AG04450 (cell line): ENCODE measurements around the gene DNM3. TPM values are rescaled to one million over a fixed set of nuclear protein-coding genes. Genes with fewer than 3 reads are reported as not detected.

Experiments
- CTCF ChIA-PET: fragments of 300-600, 350-600 bp; formaldehyde crosslinking; extraction: SDS; loops from one replicate; lab custom pipeline; 2022; ENCODE audit warnings: antibody characterized with exemption, inconsistent platforms; lab: Charles Lee
- POLR2A ChIA-PET: fragments of 350-600 bp; formaldehyde crosslinking; extraction: SDS; loops from one replicate; lab custom pipeline; 2021; ENCODE audit warnings: antibody characterized with exemption, inconsistent platforms; lab: Yijun Ruan, JAX
- DNase-seq: peaks from one replicate; pipeline ENCODE4 v3.0.0-alpha.2; 2011; ENCODE audit warnings: low read depth, low spot score
- H3K27ac ChIP-seq: one replicate; pipeline ENCODE4 v1.5.1; 2012; ENCODE audit warnings: low read depth, low read length, control low read depth
- H3K27me3 ChIP-seq: one replicate; pipeline ENCODE4 v1.6.0; 2012; ENCODE audit warnings: low read length; ENCODE audit not compliant: control insufficient read depth, insufficient read depth
- H3K4me3 ChIP-seq: 2 replicates; pipeline ENCODE4 v1.5.1; 2011; ENCODE audit warnings: mild to moderate bottlenecking, low read depth, low read length, control low read depth
- H3K9me3 ChIP-seq: 2 replicates; pipeline ENCODE4 v1.5.1; 2012; ENCODE audit warnings: low read length; ENCODE audit not compliant: control insufficient read depth, insufficient read depth
- polyA plus RNA-seq: library from polyadenylated mRNA; depleted of rRNA; stranded (reverse); fragments of >200 nt; gene quantifications from 2 replicates; pipeline ENCODE4 v1.2.3, GENCODE V29; 2011
- TF ChIP-seq, protein P1 (sequence below): IDR thresholded peaks from 2 replicates; pipeline ENCODE4 v1.5.1; 2011; ENCODE audit warnings: low read depth, low read length, control low read depth, inconsistent platforms

The DNM3 gene
- polyA plus RNA-seq, 1 experiment: 0.37 TPM

DNA sequence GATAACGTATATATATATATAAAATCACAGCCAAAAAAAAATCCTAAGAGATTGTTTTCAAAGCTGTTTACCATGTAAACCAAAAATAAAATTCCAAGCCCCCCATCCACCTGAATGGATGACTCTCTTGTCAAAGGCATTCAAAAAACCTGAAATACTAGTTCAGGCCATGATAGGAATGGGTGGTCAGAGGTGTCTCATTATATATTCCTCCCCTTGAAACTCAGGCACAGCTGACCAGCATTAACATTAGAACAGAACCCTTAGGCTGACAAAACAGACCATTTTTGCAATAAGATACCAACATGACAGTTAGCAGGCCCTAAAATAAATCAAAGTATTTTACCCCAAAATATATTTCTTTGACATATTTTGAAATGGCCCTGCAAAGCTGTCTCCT, 122.5 kb downstream of the DNM3 start:
- no peaks in the 10 kb centered on the region for H3K27me3 ChIP-seq
- POLR2A ChIA-PET: no interaction called here
- CTCF ChIA-PET: no interaction called here

DNA sequence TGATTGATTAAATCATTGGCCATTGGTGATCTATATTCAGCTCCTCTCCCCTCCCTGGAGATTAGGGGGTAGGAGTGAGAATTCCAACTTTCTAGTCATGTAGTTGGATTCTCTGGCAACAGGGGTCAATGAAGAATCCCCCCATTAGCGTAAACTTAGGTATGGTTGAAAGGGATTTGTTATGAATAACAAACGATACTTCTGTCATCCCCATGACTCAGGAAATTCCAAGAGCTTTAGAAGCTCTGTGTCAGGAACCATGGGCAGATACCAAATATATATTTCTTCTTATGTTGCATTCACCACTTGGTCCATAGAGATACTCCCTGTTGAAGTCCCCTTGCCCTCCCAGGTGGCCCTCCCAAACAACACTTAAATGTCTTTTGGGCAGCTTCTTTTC, 124.5 kb downstream of the DNM3 start:
- no peak for DNase-seq
- POLR2A ChIA-PET: no interaction called here

More for the DNA sequence above, 122.5 kb downstream of the DNM3 start:
- no peak overlapping the region for H3K4me3 ChIP-seq
- no peak for DNase-seq
- no peaks in the 10 kb centered on the region for H3K9me3 ChIP-seq
- H3K27ac ChIP-seq: no peak overlapping the region
- TF ChIP-seq, protein P1, sequence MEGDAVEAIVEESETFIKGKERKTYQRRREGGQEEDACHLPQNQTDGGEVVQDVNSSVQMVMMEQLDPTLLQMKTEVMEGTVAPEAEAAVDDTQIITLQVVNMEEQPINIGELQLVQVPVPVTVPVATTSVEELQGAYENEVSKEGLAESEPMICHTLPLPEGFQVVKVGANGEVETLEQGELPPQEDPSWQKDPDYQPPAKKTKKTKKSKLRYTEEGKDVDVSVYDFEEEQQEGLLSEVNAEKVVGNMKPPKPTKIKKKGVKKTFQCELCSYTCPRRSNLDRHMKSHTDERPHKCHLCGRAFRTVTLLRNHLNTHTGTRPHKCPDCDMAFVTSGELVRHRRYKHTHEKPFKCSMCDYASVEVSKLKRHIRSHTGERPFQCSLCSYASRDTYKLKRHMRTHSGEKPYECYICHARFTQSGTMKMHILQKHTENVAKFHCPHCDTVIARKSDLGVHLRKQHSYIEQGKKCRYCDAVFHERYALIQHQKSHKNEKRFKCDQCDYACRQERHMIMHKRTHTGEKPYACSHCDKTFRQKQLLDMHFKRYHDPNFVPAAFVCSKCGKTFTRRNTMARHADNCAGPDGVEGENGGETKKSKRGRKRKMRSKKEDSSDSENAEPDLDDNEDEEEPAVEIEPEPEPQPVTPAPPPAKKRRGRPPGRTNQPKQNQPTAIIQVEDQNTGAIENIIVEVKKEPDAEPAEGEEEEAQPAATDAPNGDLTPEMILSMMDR: no peak

DNA sequence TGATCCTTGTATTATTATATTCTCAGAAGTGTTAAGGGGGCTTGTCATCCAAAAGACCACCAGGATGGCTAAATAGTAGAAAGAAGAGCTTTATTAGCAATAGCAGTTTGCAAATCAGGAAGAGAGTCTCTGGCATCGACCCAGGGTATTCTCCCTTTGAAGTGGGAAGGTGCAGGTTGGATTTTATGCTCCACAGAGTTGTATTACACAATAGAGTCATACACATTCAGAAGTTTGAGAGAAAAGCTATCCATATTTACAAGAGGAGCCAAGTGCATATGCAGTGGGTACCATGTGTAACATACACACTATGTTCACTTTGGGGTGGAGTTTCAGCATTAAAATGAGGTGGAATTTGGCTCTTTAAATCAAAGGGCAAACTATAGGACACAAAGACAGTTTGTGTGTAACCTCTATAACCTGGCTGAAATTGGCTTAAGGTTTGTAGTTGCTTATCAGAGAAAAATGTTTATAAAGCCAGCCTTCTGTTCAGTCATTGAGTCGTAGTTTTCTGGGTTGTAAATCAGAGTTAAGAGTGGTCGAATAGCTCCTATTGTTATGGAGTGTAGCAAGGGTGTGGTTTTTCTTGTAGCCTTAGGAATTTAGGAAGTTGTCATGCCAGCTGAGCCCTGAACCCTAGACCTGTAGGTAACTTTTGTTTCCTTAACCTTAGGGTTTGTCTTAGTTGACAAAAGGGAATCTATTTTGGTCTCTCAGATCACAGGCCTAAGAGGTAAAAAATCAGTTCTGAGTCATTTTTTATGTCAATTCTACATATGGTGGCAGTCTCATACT, 125.3 kb downstream of the DNM3 start:
- H3K9me3 ChIP-seq: no peaks in the 10 kb centered on the region
- H3K27me3 ChIP-seq: no peaks in the 10 kb centered on the region
- POLR2A ChIA-PET: no interaction called here
- TF ChIP-seq, protein P1: no peak
- H3K27ac ChIP-seq: no peak overlapping the region
- CTCF ChIA-PET: interaction anchor here (0.8 to 5.4 kb wide), 4 partner anchors 18 to 166 kb away, joined by 3 to 31 read pairs (median 4); no protein-coding TSS in a partner anchor
- no peak for DNase-seq
- no peak overlapping the region for H3K4me3 ChIP-seq

More for the DNA sequence above, 124.5 kb downstream of the DNM3 start:
- Histone ChIP-seq H3K4me3 (no peak overlapping the region), H3K27me3 (no peaks in the 10 kb centered on the region), H3K9me3 (no peaks in the 10 kb centered on the region), H3K27ac (no peak overlapping the region)
- CTCF ChIA-PET: interaction anchor here (0.8 to 1.9 kb wide), 4 partner anchors 20 to 165 kb away, joined by 3 to 6 read pairs (median 4); no protein-coding TSS in a partner anchor
- TF ChIP-seq, protein P1: no peak

DNA sequence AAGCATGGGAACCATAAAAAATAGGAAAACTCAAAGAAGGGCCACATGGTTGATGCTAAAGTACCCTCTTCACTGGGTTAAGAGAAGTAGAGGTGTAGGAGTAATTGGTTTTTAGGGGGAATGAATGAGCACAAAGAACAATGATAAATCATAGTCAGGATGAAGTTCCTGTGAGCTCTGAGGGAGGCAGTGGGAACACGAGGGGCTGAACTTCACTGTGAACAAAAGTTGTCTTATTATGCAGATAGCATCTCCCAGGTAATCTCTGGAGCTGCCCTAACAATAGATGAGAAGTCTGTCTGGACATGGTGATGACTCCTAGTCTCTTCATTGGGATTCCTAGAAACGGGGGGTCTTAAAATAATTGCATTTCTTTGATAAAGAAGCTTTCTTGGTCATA, 127.9 kb downstream of the DNM3 start:
- CTCF ChIA-PET: interaction anchor here (1.7 to 5.4 kb wide), 2 partner anchors 16 to 167 kb away, joined by 5 to 31 read pairs; no protein-coding TSS in a partner anchor
- H3K27me3 ChIP-seq: no peaks in the 10 kb centered on the region
- no peaks in the 10 kb centered on the region for H3K9me3 ChIP-seq
- no peak for DNase-seq
- H3K27ac ChIP-seq: no peak overlapping the region
- TF ChIP-seq, protein P1: no peak
- POLR2A ChIA-PET: no interaction called here
- H3K4me3 ChIP-seq: no peak overlapping the region

DNA sequence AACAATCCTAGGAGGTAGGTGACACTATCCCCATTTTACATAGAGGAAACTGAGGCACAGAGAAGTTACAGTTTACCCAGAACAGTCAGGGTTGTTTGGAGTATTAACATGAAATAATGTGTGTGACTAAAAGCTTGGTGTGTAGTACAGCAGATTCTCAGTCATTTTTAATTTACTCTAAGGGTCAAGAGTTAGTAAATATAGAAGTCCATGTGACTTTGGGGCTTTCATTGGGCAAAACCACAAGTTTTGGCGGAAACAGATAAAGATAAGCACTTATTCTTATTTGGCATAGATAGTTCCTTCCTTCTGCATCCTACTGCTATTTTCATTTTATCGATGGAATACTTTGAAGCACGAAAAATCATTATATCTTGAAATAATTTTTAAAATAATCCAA, 128.5 kb downstream of the DNM3 start:
- H3K27ac ChIP-seq: no peak overlapping the region
- no peak for DNase-seq
- TF ChIP-seq, protein P1: no peak
- ChIA-PET POLR2A (no interaction called here), CTCF (interaction anchor here (1.7 to 5.4 kb wide), 2 partner anchors 15 to 168 kb away, joined by 5 to 31 read pairs; no protein-coding TSS in a partner anchor)
- no peaks in the 10 kb centered on the region for H3K27me3 ChIP-seq
- no peak overlapping the region for H3K4me3 ChIP-seq
- no peaks in the 10 kb centered on the region for H3K9me3 ChIP-seq
